Measurements from ENCODE around the gene RNU7-1. TPM values are rescaled to one million over a fixed set of nuclear protein-coding genes. Genes with fewer than 3 reads are reported as not detected.
A peak's percentile ranks its signal among the peaks of the same experiment; 100 is the strongest.

Gene RNU7-1
- total RNA-seq, 1 experiment from 2014 or later = not detected

- Mint-ChIP-seq H3K4me3 (no peak overlapping the region), H3K36me3 (peaks cover 46% of the 10 kb centered on the region), H3K9me3 (no peaks in the 10 kb centered on the region), H3K27me3 (ENCODE audit: low read depth) (no peaks in the 10 kb centered on the region), H3K27ac (no peak overlapping the region; the same call in 1 of the 2 replicates), H3K4me1 (peaks cover 12% of the 10 kb centered on the region)
- ChIA-PET CTCF (interaction anchor here (0.5 to 1.5 kb wide), 3 partner anchors 17 to 73 kb away, joined by 3 read pairs; no protein-coding TSS in a partner anchor), POLR2A (interaction anchor here (1.0 to 1.3 kb wide), 2 partner anchors 7 to 127 kb away, joined by 5 to 6 read pairs; no protein-coding TSS in a partner anchor)
- DNase-seq (ENCODE audit: low spot score) (no peak), ATAC-seq (no peak)
- TF ChIP-seq MXD4 (CRISPR knock-in tag; IDR thresholded peaks at IDR 0.05; ENCODE audit: borderline replicate concordance) (no peak), MAX (CRISPR knock-in tag; IDR thresholded peaks at IDR 0.05) (no peak), ZNF121 (CRISPR knock-in tag; IDR thresholded peaks at IDR 0.05) (no peak), FOXK1 (CRISPR knock-in tag; IDR thresholded peaks at IDR 0.05) (no peak), JAZF1 (CRISPR knock-in tag; IDR thresholded peaks at IDR 0.05) (no peak)
Measured at GRCh38 chr12:6981152-6982052, 37.8 kb downstream of the RNU7-1 start.

- ATAC-seq (peak; percentile 62), DNase-seq (ENCODE audit: low spot score) (no peak)
- CTCF ChIA-PET = interaction anchor here (0.9 to 1.5 kb wide), 3 partner anchors 36 to 110 kb away, joined by 3 to 5 read pairs (median 3); partner anchors contain the start of genes LPCAT3 and SPSB2
- Mint-ChIP-seq H3K4me3 (no peak overlapping the region), H3K27me3 (ENCODE audit: low read depth) (no peaks in the 10 kb centered on the region), H3K4me1 (peaks cover 12% of the 10 kb centered on the region), H3K9me3 (no peaks in the 10 kb centered on the region), H3K36me3 (peaks cover 36% of the 10 kb centered on the region), H3K27ac (peak overlapping the region; percentile 63)
- POLR2A ChIA-PET = interaction anchor here (1.3 kb wide), 1 partner anchor 126 kb away, joined by 6 read pairs; no protein-coding TSS in a partner anchor
- TF ChIP-seq ZNF219 (CRISPR knock-in tag; IDR thresholded peaks at IDR 0.05; ENCODE audit: borderline replicate concordance) = no peak
- no peak for TF ChIP-seq ATF6 (CRISPR knock-in tag; IDR thresholded peaks at IDR 0.05)
- no peak for TF ChIP-seq ATF3 (CRISPR knock-in tag; conservative IDR thresholded peaks at IDR 0.05)
- TF ChIP-seq ZBTB43 (CRISPR knock-in tag; IDR thresholded peaks at IDR 0.05) = no peak
- no peak for TF ChIP-seq ZNF512 (CRISPR knock-in tag; IDR thresholded peaks at IDR 0.05; ENCODE audit: borderline replicate concordance)
- TF ChIP-seq ZMAT4 (CRISPR knock-in tag; IDR thresholded peaks at IDR 0.05) = no peak
- no peak for TF ChIP-seq ELF4 (CRISPR knock-in tag; IDR thresholded peaks at IDR 0.05; ENCODE audit: low read depth)
- no peak for TF ChIP-seq E2F1 (CRISPR knock-in tag; IDR thresholded peaks at IDR 0.05)
- TF ChIP-seq FOXK1 (CRISPR knock-in tag; IDR thresholded peaks at IDR 0.05) = no peak
- TF ChIP-seq SOX15 (CRISPR knock-in tag; IDR thresholded peaks at IDR 0.05) = no peak
- TF ChIP-seq PREB (CRISPR knock-in tag; IDR thresholded peaks at IDR 0.05; ENCODE audit: borderline replicate concordance) = no peak
- no peak for TF ChIP-seq ETV6 (CRISPR knock-in tag; IDR thresholded peaks at IDR 0.05)
Measured at GRCh38 chr12:6982532-6982931, 38.9 kb downstream of the RNU7-1 start.

All from WTC11 (cell line).